HEK293 (cell line): ENCODE results near the gene NUDT22.

Source experiments
- EGR2 ChIP-seq: fragments of 450-650 bp; formaldehyde crosslinking; IDR thresholded peaks from 2 replicates; pipeline ENCODE4 v1.5.1; 2016; ENCODE audit warnings: low read depth, missing biosample characterization, missing genetic modification characterization
- GLIS1 ChIP-seq: fragments of 450-650 bp; formaldehyde crosslinking; IDR thresholded peaks from 2 replicates; pipeline ENCODE4 v1.5.1; 2016; ENCODE audit warnings: missing biosample characterization, missing genetic modification characterization
- IKZF3 ChIP-seq: fragments of 450-650 bp; IDR thresholded peaks from 2 replicates; pipeline ENCODE4 v1.5.0; 2018; ENCODE audit warnings: missing biosample characterization, mild to moderate bottlenecking, missing genetic modification characterization, moderate library complexity
- KLF1 ChIP-seq: fragments of 450-650 bp; formaldehyde crosslinking; IDR thresholded peaks from 2 replicates; pipeline ENCODE4 v1.5.1; 2016; ENCODE audit warnings: missing biosample characterization, missing genetic modification characterization
- KLF9 ChIP-seq: fragments of 450-650 bp; formaldehyde crosslinking; IDR thresholded peaks from 2 replicates; pipeline ENCODE4 v1.5.1; 2016; ENCODE audit warnings: missing biosample characterization, missing genetic modification characterization, low read depth
- OVOL3 ChIP-seq: fragments of 450-650 bp; formaldehyde crosslinking; IDR thresholded peaks from 2 replicates; pipeline ENCODE4 v1.5.1; 2016; ENCODE audit warnings: missing biosample characterization, missing genetic modification characterization
- SETDB1 ChIP-seq: IDR thresholded peaks from one replicate; pipeline ENCODE4 v1.6.1; 2017; ENCODE audit warnings: mild to moderate bottlenecking, low read length, moderate library complexity, mixed read lengths; ENCODE audit not compliant: insufficient read length
- SP7 ChIP-seq: fragments of 450-650 bp; formaldehyde crosslinking; IDR thresholded peaks from 2 replicates; pipeline ENCODE4 v1.5.1; 2016; ENCODE audit warnings: missing biosample characterization, missing genetic modification characterization
- ZBTB17 ChIP-seq: fragments of 450-650 bp; formaldehyde crosslinking; IDR thresholded peaks from 2 replicates; pipeline ENCODE4 v1.5.1; 2016; ENCODE audit warnings: missing biosample characterization, missing genetic modification characterization
- ZBTB20 ChIP-seq: fragments of 450-650 bp; formaldehyde crosslinking; IDR thresholded peaks from 2 replicates; pipeline ENCODE4 v1.5.1; 2016; ENCODE audit warnings: missing biosample characterization, missing genetic modification characterization
- ZBTB48 ChIP-seq: fragments of 450-650 bp; formaldehyde crosslinking; IDR thresholded peaks from 2 replicates; pipeline ENCODE4 v1.5.1; 2016; ENCODE audit warnings: missing biosample characterization, missing genetic modification characterization
- ZBTB8A ChIP-seq: fragments of 450-650 bp; formaldehyde crosslinking; IDR thresholded peaks from 2 replicates; pipeline ENCODE4 v1.5.1; 2016; ENCODE audit warnings: missing biosample characterization, missing genetic modification characterization
- ZEB2 ChIP-seq: fragments of 450-650 bp; formaldehyde crosslinking; IDR thresholded peaks from 2 replicates; pipeline ENCODE4 v1.5.1; 2016; ENCODE audit warnings: missing biosample characterization, missing genetic modification characterization
- ZIC2 ChIP-seq: fragments of 450-650 bp; formaldehyde crosslinking; IDR thresholded peaks from 2 replicates; pipeline ENCODE4 v1.5.1; 2016; ENCODE audit warnings: missing biosample characterization, missing genetic modification characterization
- ZNF132 ChIP-seq: fragments of 450-650 bp; formaldehyde crosslinking; IDR thresholded peaks from 2 replicates; pipeline ENCODE4 v1.5.1; 2017; ENCODE audit warnings: missing biosample characterization, missing genetic modification characterization, borderline replicate concordance
- ZNF221 ChIP-seq: fragments of 450-650 bp; formaldehyde crosslinking; IDR thresholded peaks from 2 replicates; pipeline ENCODE4 v1.5.1; 2017; ENCODE audit warnings: missing biosample characterization, missing genetic modification characterization, borderline replicate concordance
- ZNF335 ChIP-seq: fragments of 450-650 bp; formaldehyde crosslinking; conservative IDR thresholded peaks from 2 replicates; pipeline ENCODE4 v1.5.1; 2016; ENCODE audit warnings: missing biosample characterization, missing genetic modification characterization
- ZNF366 ChIP-seq: fragments of 450-650 bp; formaldehyde crosslinking; conservative IDR thresholded peaks from 2 replicates; pipeline ENCODE4 v1.5.1; 2016; ENCODE audit warnings: missing biosample characterization, missing genetic modification characterization
- ZNF423 ChIP-seq: fragments of 450-650 bp; formaldehyde crosslinking; IDR thresholded peaks from 2 replicates; pipeline ENCODE4 v1.5.1; 2016; ENCODE audit warnings: missing biosample characterization, missing genetic modification characterization
- ZNF561 ChIP-seq: fragments of 450-650 bp; IDR thresholded peaks from 2 replicates; pipeline ENCODE4 v1.5.1; 2018; ENCODE audit warnings: missing biosample characterization, missing genetic modification characterization, borderline replicate concordance
- ZNF600 ChIP-seq: fragments of 450-650 bp; formaldehyde crosslinking; IDR thresholded peaks from 2 replicates; pipeline ENCODE4 v1.5.1; 2016; ENCODE audit warnings: missing biosample characterization, missing genetic modification characterization
- ZNF654 ChIP-seq: fragments of 450-650 bp; formaldehyde crosslinking; IDR thresholded peaks from 2 replicates; pipeline ENCODE4 v1.5.1; 2016; ENCODE audit warnings: low read depth, missing biosample characterization, missing genetic modification characterization
- ZNF837 ChIP-seq: fragments of 450-650 bp; formaldehyde crosslinking; IDR thresholded peaks from 2 replicates; pipeline ENCODE4 v1.5.1; 2016; ENCODE audit warnings: missing biosample characterization, missing genetic modification characterization
- ZSCAN30 ChIP-seq: fragments of 450-650 bp; IDR thresholded peaks from 2 replicates; pipeline ENCODE4 v1.5.1; 2018; ENCODE audit warnings: missing biosample characterization, mild to moderate bottlenecking, missing genetic modification characterization, moderate library complexity
- TF ChIP-seq, protein P1 (sequence below): fragments of 450-650 bp; formaldehyde crosslinking; IDR thresholded peaks from 2 replicates; pipeline ENCODE4 v1.5.1; 2017; ENCODE audit warnings: missing biosample characterization, missing genetic modification characterization
- TF ChIP-seq, protein P2 (sequence below): fragments of 450-650 bp; formaldehyde crosslinking; IDR thresholded peaks from 2 replicates; pipeline ENCODE4 v1.5.1; 2016; ENCODE audit warnings: missing biosample characterization, missing genetic modification characterization
- TF ChIP-seq, protein P3 (sequence below): fragments of 450-650 bp; formaldehyde crosslinking; IDR thresholded peaks from 2 replicates; pipeline ENCODE4 v1.5.1; 2016; ENCODE audit warnings: missing biosample characterization, missing genetic modification characterization
- TF ChIP-seq, protein P4 (sequence below): fragments of 450-650 bp; formaldehyde crosslinking; optimal IDR thresholded peaks from 2 replicates; pipeline ENCODE3; 2016; ENCODE audit warnings: missing biosample characterization, mild to moderate bottlenecking, missing genetic modification characterization

NUDT22 gene

DNA sequence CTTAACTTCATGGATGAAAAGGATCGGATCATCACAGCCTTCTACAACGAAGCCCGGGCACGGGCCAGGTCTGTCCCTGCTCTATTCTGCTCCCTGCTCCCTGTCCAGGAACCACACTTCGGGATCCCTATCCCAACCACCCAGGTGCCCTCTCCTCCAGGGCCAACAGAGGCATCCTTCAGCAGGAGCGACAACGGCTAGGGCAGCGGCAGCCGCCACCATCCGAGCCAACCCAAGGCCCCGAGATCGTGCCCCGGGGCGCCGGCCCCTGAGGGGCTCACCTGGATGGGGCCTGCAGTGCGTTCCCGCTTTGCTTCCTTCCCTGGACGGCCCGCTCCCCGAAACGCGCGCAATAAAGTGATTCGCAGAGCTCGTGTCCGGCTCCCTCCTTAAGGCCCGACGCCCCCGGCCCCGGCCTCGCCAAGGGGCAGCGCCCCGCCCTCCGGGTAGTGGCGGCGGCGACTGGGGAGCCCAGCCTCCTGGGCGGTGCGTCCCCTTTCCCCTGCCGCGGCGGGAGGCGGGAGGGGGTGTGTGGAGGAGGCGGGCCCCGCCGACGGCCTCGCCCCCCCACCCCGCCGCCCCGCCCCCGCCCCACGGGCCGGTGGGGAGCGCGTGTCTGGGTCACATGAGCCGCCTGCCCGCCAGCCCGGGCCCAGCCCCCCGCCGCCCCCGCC lies 8.0 kb downstream of the NUDT22 start, which contains the start of gene VEGFB (continued):
- TF ChIP-seq ZNF654 (no peak), ZBTB8A (tag by site-specific recombination) (peak; percentile 58; the same call in 1 of the 2 replicates), ZBTB20 (peak; percentile 43; the same call in 1 of the 2 replicates), GLIS1 (tag by site-specific recombination) (peak; percentile 44; the same call in 1 of the 2 replicates), OVOL3 (no peak), ZNF221 (tag by site-specific recombination) (no peak), EGR2 (tag by site-specific recombination) (peak; percentile 19; the same call in 1 of the 2 replicates), ZNF366 (tag by site-specific recombination) (no peak), IKZF3 (tag by site-specific recombination) (0 out of 2 replicates have a peak, but pooled peaks have one; percentile 17), KLF1 (tag by site-specific recombination) (peak; percentile 26; the same call in 1 of the 2 replicates), KLF9 (tag by site-specific recombination) (peak; percentile 46; the same call in 1 of the 2 replicates), SETDB1 (no peak), ZBTB48 (tag by site-specific recombination) (peak; percentile 64), SP7 (tag by site-specific recombination) (peak; percentile 39; the same call in 1 of the 2 replicates), ZNF600 (tag by site-specific recombination) (0 out of 2 replicates have a peak, but pooled peaks have one; percentile 17), ZEB2 (tag by site-specific recombination) (peak; percentile 74; the same call in 1 of the 2 replicates), ZNF132 (tag by site-specific recombination) (no peak), ZIC2 (tag by site-specific recombination) (peak; percentile 74), ZNF837 (tag by site-specific recombination) (no peak), ZNF335 (tag by site-specific recombination) (peak; percentile 89), ZNF561 (tag by site-specific recombination) (0 out of 2 replicates have a peak, but pooled peaks have one; percentile 50), ZSCAN30 (tag by site-specific recombination) (no peak), ZNF423 (tag by site-specific recombination) (0 out of 2 replicates have a peak, but pooled peaks have one; percentile 13), ZBTB17 (tag by site-specific recombination) (peak; percentile 66)
- TF ChIP-seq, protein P1, sequence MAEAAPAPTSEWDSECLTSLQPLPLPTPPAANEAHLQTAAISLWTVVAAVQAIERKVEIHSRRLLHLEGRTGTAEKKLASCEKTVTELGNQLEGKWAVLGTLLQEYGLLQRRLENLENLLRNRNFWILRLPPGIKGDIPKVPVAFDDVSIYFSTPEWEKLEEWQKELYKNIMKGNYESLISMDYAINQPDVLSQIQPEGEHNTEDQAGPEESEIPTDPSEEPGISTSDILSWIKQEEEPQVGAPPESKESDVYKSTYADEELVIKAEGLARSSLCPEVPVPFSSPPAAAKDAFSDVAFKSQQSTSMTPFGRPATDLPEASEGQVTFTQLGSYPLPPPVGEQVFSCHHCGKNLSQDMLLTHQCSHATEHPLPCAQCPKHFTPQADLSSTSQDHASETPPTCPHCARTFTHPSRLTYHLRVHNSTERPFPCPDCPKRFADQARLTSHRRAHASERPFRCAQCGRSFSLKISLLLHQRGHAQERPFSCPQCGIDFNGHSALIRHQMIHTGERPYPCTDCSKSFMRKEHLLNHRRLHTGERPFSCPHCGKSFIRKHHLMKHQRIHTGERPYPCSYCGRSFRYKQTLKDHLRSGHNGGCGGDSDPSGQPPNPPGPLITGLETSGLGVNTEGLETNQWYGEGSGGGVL, result peak; percentile 27; the same call in 1 of the 2 replicates
- TF ChIP-seq, protein P2, sequence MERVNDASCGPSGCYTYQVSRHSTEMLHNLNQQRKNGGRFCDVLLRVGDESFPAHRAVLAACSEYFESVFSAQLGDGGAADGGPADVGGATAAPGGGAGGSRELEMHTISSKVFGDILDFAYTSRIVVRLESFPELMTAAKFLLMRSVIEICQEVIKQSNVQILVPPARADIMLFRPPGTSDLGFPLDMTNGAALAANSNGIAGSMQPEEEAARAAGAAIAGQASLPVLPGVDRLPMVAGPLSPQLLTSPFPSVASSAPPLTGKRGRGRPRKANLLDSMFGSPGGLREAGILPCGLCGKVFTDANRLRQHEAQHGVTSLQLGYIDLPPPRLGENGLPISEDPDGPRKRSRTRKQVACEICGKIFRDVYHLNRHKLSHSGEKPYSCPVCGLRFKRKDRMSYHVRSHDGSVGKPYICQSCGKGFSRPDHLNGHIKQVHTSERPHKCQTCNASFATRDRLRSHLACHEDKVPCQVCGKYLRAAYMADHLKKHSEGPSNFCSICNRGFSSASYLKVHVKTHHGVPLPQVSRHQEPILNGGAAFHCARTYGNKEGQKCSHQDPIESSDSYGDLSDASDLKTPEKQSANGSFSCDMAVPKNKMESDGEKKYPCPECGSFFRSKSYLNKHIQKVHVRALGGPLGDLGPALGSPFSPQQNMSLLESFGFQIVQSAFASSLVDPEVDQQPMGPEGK (tag by site-specific recombination), result peak; percentile 55; the same call in 1 of the 2 replicates
- TF ChIP-seq, protein P3, sequence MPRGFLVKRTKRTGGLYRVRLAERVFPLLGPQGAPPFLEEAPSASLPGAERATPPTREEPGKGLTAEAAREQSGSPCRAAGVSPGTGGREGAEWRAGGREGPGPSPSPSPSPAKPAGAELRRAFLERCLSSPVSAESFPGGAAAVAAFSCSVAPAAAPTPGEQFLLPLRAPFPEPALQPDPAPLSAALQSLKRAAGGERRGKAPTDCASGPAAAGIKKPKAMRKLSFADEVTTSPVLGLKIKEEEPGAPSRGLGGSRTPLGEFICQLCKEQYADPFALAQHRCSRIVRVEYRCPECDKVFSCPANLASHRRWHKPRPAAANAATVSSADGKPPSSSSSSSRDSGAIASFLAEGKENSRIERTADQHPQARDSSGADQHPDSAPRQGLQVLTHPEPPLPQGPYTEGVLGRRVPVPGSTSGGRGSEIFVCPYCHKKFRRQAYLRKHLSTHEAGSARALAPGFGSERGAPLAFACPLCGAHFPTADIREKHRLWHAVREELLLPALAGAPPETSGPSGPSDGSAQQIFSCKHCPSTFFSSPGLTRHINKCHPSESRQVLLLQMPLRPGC, result no peak
- TF ChIP-seq, protein P4, sequence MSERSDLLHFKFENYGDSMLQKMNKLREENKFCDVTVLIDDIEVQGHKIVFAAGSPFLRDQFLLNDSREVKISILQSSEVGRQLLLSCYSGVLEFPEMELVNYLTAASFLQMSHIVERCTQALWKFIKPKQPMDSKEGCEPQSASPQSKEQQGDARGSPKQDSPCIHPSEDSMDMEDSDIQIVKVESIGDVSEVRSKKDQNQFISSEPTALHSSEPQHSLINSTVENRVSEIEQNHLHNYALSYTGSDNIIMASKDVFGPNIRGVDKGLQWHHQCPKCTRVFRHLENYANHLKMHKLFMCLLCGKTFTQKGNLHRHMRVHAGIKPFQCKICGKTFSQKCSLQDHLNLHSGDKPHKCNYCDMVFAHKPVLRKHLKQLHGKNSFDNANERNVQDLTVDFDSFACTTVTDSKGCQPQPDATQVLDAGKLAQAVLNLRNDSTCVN (tag by site-specific recombination), result peak; percentile 34
- TF ChIP-seq, all 188 proteins: peak for 29
